Hematopoietic multipotent progenitor cell (in vitro differentiated cells): Measurements from ENCODE around the gene SHANK3. TPM values are rescaled to one million over a fixed set of nuclear protein-coding genes. Genes with fewer than 3 reads are reported as not detected.
"Not testable (repeated sequence)": the region's sequence is repeated elsewhere in the genome, so short reads cannot be mapped to it uniquely, and the experiment has no call there.

ENCODE experiments used
- DNase-seq, 3 donors: peaks; one replicate each; pipeline ENCODE4 v3.0.0-alpha.2; 2011 to 2015; ENCODE audit warnings: low read depth in 2 of 3, low spot score in 2 of 3
- total RNA-seq: library from RNA; depleted of rRNA; stranded (reverse); fragments of >200 nt; gene quantifications from one replicate; pipeline ENCODE4 v1.2.3, GENCODE V29; 2012

Gene SHANK3
- total RNA-seq, 1 donor, result 24.8 TPM

GRCh38 chr22:50643821-50644101, 28.9 kb upstream of the SHANK3 start:
- not testable (repeated sequence) for DNase-seq

- no peak for DNase-seq
These were observed 19.4 kb upstream of the SHANK3 start for GRCh38 chr22:50653256-50653655.

- DNase-seq, result not testable (repeated sequence)
These were observed 18.0 kb upstream of the SHANK3 start for GRCh38 chr22:50654664-50655063.

GRCh38 chr22:50656122-50657070, 16.2 kb upstream of the SHANK3 start:
- peak in 1 of 3 donors; percentile 59 for DNase-seq

- no peak for DNase-seq
These were observed 14.7 kb upstream of the SHANK3 start for GRCh38 chr22:50657925-50658324.

- not testable (repeated sequence) for DNase-seq
These were observed 12.9 kb upstream of the SHANK3 start for GRCh38 chr22:50659711-50660110.

- no peak for DNase-seq
These were observed 12.3 kb upstream of the SHANK3 start for GRCh38 chr22:50660306-50660705.

- no peak for DNase-seq
These were observed 7.4 kb upstream of the SHANK3 start for GRCh38 chr22:50665212-50665611.

GRCh38 chr22:50665738-50666137, 6.9 kb upstream of the SHANK3 start:
- no peak for DNase-seq

- no peak for DNase-seq
These were observed 2.1 kb upstream of the SHANK3 start for GRCh38 chr22:50670513-50670912.

- DNase-seq, result no peak
These were observed 1.6 kb upstream of the SHANK3 start for GRCh38 chr22:50670914-50671538.

GRCh38 chr22:50671641-50672040, 982 bp upstream of the SHANK3 start:
- peak in 2 of 3 donors; percentile 59 to 68 for DNase-seq

- DNase-seq, result no peak
These were observed 582 bp upstream of the SHANK3 start for GRCh38 chr22:50672041-50672440.

- peak in 2 of 3 donors; percentile 78 to 79 for DNase-seq
These were observed 857 bp downstream of the SHANK3 start for GRCh38 chr22:50673231-50674129.

GRCh38 chr22:50674130-50674500, 1.5 kb downstream of the SHANK3 start:
- peak in 1 of 3 donors; percentile 31 for DNase-seq

- peak in 1 of 3 donors; percentile 31 for DNase-seq
These were observed 2.3 kb downstream of the SHANK3 start for GRCh38 chr22:50674606-50675552.

GRCh38 chr22:50675553-50676179, 3.0 kb downstream of the SHANK3 start:
- DNase-seq, result no peak

GRCh38 chr22:50676180-50676636, 3.6 kb downstream of the SHANK3 start:
- no peak for DNase-seq
